Measurements from ENCODE around the gene NKAIN1.

GRCh38 chr1:31183126-31183525, 56.6 kb downstream of the NKAIN1 start:
- TF ChIP-seq CTCF (IDR thresholded peaks at IDR 0.05) (no peak), POLR2A (IDR thresholded peaks at IDR 0.05) (no peak)

Measured in uterus (tissue), 2 donors.